Measurements from ENCODE around the gene LOXL3. TPM values are rescaled to one million over a fixed set of nuclear protein-coding genes. Genes with fewer than 3 reads are reported as not detected.

LOXL3 gene
- total and polyA plus RNA-seq, 2 experiments from 2014 or later = 11.2 to 13.6 TPM

DNA sequence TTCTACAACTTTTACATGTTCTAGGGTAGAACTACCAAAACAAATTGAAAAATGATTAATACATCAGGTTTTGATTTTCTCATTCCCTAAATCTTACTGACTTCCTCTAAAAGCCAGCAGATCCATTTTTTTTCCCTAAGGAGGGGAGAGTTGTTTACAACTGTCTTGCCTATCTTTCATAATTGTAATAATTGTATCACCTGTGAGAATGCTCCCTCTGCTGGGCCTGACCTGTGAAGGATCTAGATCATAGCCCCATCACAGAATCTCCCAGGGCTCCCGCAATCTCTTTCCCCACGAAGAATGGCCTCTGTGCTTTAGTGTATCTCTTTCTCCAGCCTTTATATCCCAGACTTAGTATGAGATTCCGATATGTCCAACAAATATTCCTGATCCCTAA is 9.1 kb downstream of the LOXL3 start:
- H2AFZ ChIP-seq = no peak overlapping the region
- no peak overlapping the region for H3K4me2 ChIP-seq
- peaks cover 5% of the 10 kb centered on the region for H3K4me1 ChIP-seq (ENCODE audit: insufficient read depth)
- H3K79me2 ChIP-seq = no peaks in the 10 kb centered on the region
- TF ChIP-seq EZH2 (IDR thresholded peaks at IDR 0.05; ENCODE audit: borderline replicate concordance) (no peak), EZH2phosphoT487 (IDR thresholded peaks at IDR 0.05; ENCODE audit: low read depth, severe bottlenecking, unreplicated experiment) (no peak)
- TF ChIP-seq, protein P1, sequence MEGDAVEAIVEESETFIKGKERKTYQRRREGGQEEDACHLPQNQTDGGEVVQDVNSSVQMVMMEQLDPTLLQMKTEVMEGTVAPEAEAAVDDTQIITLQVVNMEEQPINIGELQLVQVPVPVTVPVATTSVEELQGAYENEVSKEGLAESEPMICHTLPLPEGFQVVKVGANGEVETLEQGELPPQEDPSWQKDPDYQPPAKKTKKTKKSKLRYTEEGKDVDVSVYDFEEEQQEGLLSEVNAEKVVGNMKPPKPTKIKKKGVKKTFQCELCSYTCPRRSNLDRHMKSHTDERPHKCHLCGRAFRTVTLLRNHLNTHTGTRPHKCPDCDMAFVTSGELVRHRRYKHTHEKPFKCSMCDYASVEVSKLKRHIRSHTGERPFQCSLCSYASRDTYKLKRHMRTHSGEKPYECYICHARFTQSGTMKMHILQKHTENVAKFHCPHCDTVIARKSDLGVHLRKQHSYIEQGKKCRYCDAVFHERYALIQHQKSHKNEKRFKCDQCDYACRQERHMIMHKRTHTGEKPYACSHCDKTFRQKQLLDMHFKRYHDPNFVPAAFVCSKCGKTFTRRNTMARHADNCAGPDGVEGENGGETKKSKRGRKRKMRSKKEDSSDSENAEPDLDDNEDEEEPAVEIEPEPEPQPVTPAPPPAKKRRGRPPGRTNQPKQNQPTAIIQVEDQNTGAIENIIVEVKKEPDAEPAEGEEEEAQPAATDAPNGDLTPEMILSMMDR (IDR thresholded peaks at IDR 0.05; ENCODE audit: poor library complexity) = peak; percentile 6
- H3K9me2 ChIP-seq (replicated peaks; ENCODE audit: insufficient read depth) = no peaks in the 10 kb centered on the region
- no peak overlapping the region for H3K4me3 ChIP-seq
- H3K36me3 ChIP-seq (replicated peaks; ENCODE audit: insufficient read depth, low read depth) = no peaks in the 10 kb centered on the region
- no peaks in the 10 kb centered on the region for H3K9me3 ChIP-seq (ENCODE audit: low read depth)
- H4K20me1 ChIP-seq (ENCODE audit: insufficient read depth, poor library complexity, severe bottlenecking) = no peaks in the 10 kb centered on the region
- DNase-seq (ENCODE audit: low spot score) = no peak
- no peak overlapping the region for H3K27ac ChIP-seq
- 84% methylated on average over 3 of the region's 3 CpGs for WGBS (ENCODE audit: low lambda C conversion rate, missing lambda C conversion rate)
- H3K27me3 ChIP-seq = no peaks in the 10 kb centered on the region

DNA sequence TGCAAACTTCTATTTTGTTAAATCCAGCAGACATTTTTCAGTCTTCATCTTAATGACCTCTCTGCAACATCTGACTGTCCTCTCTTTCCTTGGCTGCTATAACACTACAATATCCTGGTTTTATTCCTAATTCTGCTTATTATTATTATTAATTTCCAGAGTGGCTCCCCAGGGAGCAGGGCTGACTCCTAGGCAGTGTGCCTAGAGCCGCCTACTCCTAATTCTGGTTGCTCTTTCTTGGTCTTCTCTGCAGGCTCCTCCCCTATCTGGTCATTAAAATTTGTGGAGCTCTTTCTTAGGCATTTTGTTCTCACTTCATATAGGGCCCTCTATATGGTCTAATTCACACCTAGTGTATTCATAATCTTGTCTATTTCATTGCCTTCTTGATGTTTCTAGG is 10.8 kb downstream of the LOXL3 start:
- WGBS (ENCODE audit: low lambda C conversion rate, missing lambda C conversion rate) = 96% methylated on average over 1 of the region's 1 CpG
- no peaks in the 10 kb centered on the region for H4K20me1 ChIP-seq (ENCODE audit: insufficient read depth, poor library complexity, severe bottlenecking)
- H3K79me2 ChIP-seq = no peaks in the 10 kb centered on the region
- no peaks in the 10 kb centered on the region for H3K9me3 ChIP-seq (ENCODE audit: low read depth)
- H3K4me2 ChIP-seq = no peak overlapping the region
- H3K9me2 ChIP-seq (replicated peaks; ENCODE audit: insufficient read depth) = no peaks in the 10 kb centered on the region
- no peaks in the 10 kb centered on the region for H3K27me3 ChIP-seq
- H3K4me1 ChIP-seq (ENCODE audit: insufficient read depth) = no peaks in the 10 kb centered on the region
- H3K27ac ChIP-seq = no peak overlapping the region
- no peaks in the 10 kb centered on the region for H3K36me3 ChIP-seq (replicated peaks; ENCODE audit: insufficient read depth, low read depth)
- no peak overlapping the region for H2AFZ ChIP-seq
- no peak overlapping the region for H3K4me3 ChIP-seq
- TF ChIP-seq, protein P1 (IDR thresholded peaks at IDR 0.05; ENCODE audit: poor library complexity) = no peak
- TF ChIP-seq EZH2phosphoT487 (IDR thresholded peaks at IDR 0.05; ENCODE audit: low read depth, severe bottlenecking, unreplicated experiment) (no peak), EZH2 (IDR thresholded peaks at IDR 0.05; ENCODE audit: borderline replicate concordance) (no peak)
- no peak for DNase-seq (ENCODE audit: low spot score)

DNA sequence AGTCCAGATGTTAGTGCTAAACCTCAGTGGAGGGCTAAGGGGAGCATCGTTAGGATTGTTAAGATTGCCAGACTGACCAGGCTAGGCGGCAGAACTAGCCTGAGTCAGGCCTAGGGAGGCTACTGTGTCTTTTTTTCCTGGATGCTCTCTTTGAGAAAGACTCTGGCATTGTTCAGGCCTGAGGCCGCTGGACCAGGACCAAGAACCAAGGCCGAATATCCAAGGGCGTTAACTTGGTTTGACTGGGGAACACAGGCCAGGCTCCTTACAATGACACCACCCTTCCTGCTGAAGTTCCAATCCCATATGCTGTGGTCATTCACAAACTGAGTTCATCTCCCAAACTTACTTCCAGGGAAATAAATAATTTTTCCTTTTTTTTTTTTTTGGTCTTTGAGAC is 13.5 kb downstream of the LOXL3 start:
- no peak overlapping the region for H3K4me3 ChIP-seq
- TF ChIP-seq EZH2phosphoT487 (IDR thresholded peaks at IDR 0.05; ENCODE audit: low read depth, severe bottlenecking, unreplicated experiment) = no peak
- TF ChIP-seq EZH2 (IDR thresholded peaks at IDR 0.05; ENCODE audit: borderline replicate concordance) = no peak
- TF ChIP-seq, protein P1 (IDR thresholded peaks at IDR 0.05; ENCODE audit: poor library complexity) = no peak
- 94% methylated on average over 5 of the region's 5 CpGs for WGBS (ENCODE audit: low lambda C conversion rate, missing lambda C conversion rate)
- no peak overlapping the region for H2AFZ ChIP-seq
- no peaks in the 10 kb centered on the region for H3K36me3 ChIP-seq (replicated peaks; ENCODE audit: insufficient read depth, low read depth)
- H3K27me3 ChIP-seq = no peaks in the 10 kb centered on the region
- no peak overlapping the region for H3K4me2 ChIP-seq
- H3K4me1 ChIP-seq (ENCODE audit: insufficient read depth) = no peaks in the 10 kb centered on the region
- H3K27ac ChIP-seq = no peak overlapping the region
- DNase-seq (ENCODE audit: low spot score) = no peak
- no peaks in the 10 kb centered on the region for H4K20me1 ChIP-seq (ENCODE audit: insufficient read depth, poor library complexity, severe bottlenecking)
- H3K79me2 ChIP-seq = no peaks in the 10 kb centered on the region
- H3K9me3 ChIP-seq (ENCODE audit: low read depth) = no peaks in the 10 kb centered on the region
- H3K9me2 ChIP-seq (replicated peaks; ENCODE audit: insufficient read depth) = no peaks in the 10 kb centered on the region

DNA sequence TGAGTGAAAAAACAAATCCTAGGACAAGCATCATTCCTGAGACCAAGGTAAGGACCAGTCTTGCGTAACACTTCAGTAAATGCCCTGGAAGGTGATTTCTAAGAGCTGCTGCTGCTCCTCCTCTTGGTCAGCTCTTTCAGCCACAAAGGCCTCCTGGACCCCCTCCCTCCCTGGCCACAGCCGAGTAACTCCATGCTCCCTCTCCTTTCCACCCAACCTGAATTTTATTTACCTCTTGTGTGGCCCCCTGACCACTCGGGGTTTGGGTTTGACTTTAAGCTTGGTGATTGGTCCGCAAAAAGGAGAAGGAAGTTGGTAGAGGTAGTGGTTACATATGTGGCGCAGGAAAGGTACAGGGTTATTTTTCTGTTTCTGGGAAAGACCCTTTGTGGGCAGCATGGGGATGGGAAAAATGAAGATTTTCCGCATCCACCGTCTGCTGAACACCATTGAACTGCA is 14.8 kb downstream of the LOXL3 start:
- Histone ChIP-seq H3K4me3 (no peak overlapping the region), H3K27ac (no peak overlapping the region), H3K4me1 (ENCODE audit: insufficient read depth) (no peaks in the 10 kb centered on the region), H3K9me2 (replicated peaks; ENCODE audit: insufficient read depth) (no peaks in the 10 kb centered on the region), H4K20me1 (ENCODE audit: insufficient read depth, poor library complexity, severe bottlenecking) (no peaks in the 10 kb centered on the region), H3K36me3 (replicated peaks; ENCODE audit: insufficient read depth, low read depth) (no peaks in the 10 kb centered on the region), H3K79me2 (no peaks in the 10 kb centered on the region), H3K27me3 (no peaks in the 10 kb centered on the region), H2AFZ (no peak overlapping the region), H3K9me3 (ENCODE audit: low read depth) (no peaks in the 10 kb centered on the region), H3K4me2 (no peak overlapping the region)
- TF ChIP-seq, protein P1 (IDR thresholded peaks at IDR 0.05; ENCODE audit: poor library complexity) = no peak
- TF ChIP-seq EZH2phosphoT487 (IDR thresholded peaks at IDR 0.05; ENCODE audit: low read depth, severe bottlenecking, unreplicated experiment) (no peak), EZH2 (IDR thresholded peaks at IDR 0.05; ENCODE audit: borderline replicate concordance) (no peak)
- 80% methylated on average over 7 of the region's 7 CpGs for WGBS (ENCODE audit: low lambda C conversion rate, missing lambda C conversion rate)
- DNase-seq (ENCODE audit: low spot score) = no peak

All from hepatocyte (in vitro differentiated cells).